A673 (cell line): ENCODE measurements around the gene SYT8. TPM values are rescaled to one million over a fixed set of nuclear protein-coding genes. Genes with fewer than 3 reads are reported as not detected.

ENCODE experiments used
- BruUV-seq: library from RNA; stranded (reverse); fragments of 400-500 nt; replicated peaks from 2 replicates; lab custom pipeline; 2021; lab: Mats Ljungman, UMichigan
- CTCF ChIA-PET: fragments of 300-600 bp; sonication (Branson Sonifier 250); formaldehyde crosslinking; loops from one replicate; lab custom pipeline; 2022; ENCODE audit warnings: antibody characterized with exemption; lab: Charles Lee
- POLR2A ChIA-PET: fragments of 300-600 bp; sonication (Branson Sonifier 250); formaldehyde crosslinking; loops from one replicate; lab custom pipeline; 2022; ENCODE audit warnings: antibody characterized with exemption; ENCODE audit not compliant: low non-redundant PET; lab: Charles Lee
- DNase-seq: peaks from one replicate; pipeline ENCODE4 v3.0.0-alpha.2; 2015; ENCODE audit warnings: low spot score
- H3K27ac ChIP-seq: fragments of 200-600 bp; sonication (generic); 2 replicates; pipeline ENCODE4 v1.5.1; 2016; ENCODE audit warnings: mixed run types, low read depth, mild to moderate bottlenecking, mixed read lengths, antibody characterized with exemption, low read length; ENCODE audit not compliant: poor library complexity, severe bottlenecking
- H3K27me3 ChIP-seq: fragments of 200-600 bp; sonication (generic); replicated peaks from 2 replicates; pipeline ENCODE4 v1.6.1; 2017; ENCODE audit warnings: mixed run types, low read depth, mild to moderate bottlenecking, mixed read lengths, antibody characterized with exemption, low read length; ENCODE audit not compliant: insufficient read depth, poor library complexity
- H3K36me3 ChIP-seq: fragments of 200-600 bp; sonication (generic); 2 replicates; pipeline ENCODE4 v1.6.1; 2016; ENCODE audit warnings: mixed run types, mild to moderate bottlenecking, mixed read lengths, antibody characterized with exemption, low read length; ENCODE audit not compliant: insufficient read depth, poor library complexity, severe bottlenecking
- H3K4me1 ChIP-seq: fragments of 200-600 bp; sonication (generic); 2 replicates; pipeline ENCODE4 v1.6.1; 2017; ENCODE audit warnings: mixed run types, mild to moderate bottlenecking, mixed read lengths, antibody characterized with exemption, low read length; ENCODE audit not compliant: insufficient read depth, poor library complexity, severe bottlenecking
- H3K4me3 ChIP-seq: fragments of 200-600 bp; sonication (generic); 2 replicates; pipeline ENCODE4 v1.5.1; 2016; ENCODE audit warnings: low read depth, mixed run types, mild to moderate bottlenecking, mixed read lengths, low read length; ENCODE audit not compliant: poor library complexity, severe bottlenecking
- H3K9me3 ChIP-seq: fragments of 200-600 bp; sonication (generic); 2 replicates; pipeline ENCODE4 v1.6.1; 2016; ENCODE audit warnings: mixed run types, low read depth, mild to moderate bottlenecking, mixed read lengths, antibody characterized with exemption, low read length; ENCODE audit not compliant: poor library complexity, severe bottlenecking
- CTCF ChIP-seq: fragments of 300-800, 200-600 bp; sonication (generic); conservative IDR thresholded peaks from 2 replicates; pipeline ENCODE4 v1.5.1; 2017; ENCODE audit warnings: low read depth, mild to moderate bottlenecking, antibody characterized with exemption, low read length, moderate library complexity, mixed read lengths
- EZH2 ChIP-seq: fragments of 200-600 bp; sonication (generic); IDR thresholded peaks from 2 replicates; pipeline ENCODE4 v1.6.1; 2017; ENCODE audit warnings: borderline replicate concordance, low read depth, mild to moderate bottlenecking, mixed read lengths, antibody characterized with exemption, low read length; ENCODE audit not compliant: poor library complexity, severe bottlenecking
- intact Hi-C: fragments of 100-400 bp; cut with micrococcal nuclease; formaldehyde crosslinking; loops from one replicate; pipeline ENCODE4 v1.10.0; 2022; ENCODE audit not compliant: unreplicated experiment
- total RNA-seq: library from RNA; stranded (reverse); gene quantifications from 2 replicates; pipeline ENCODE4 v1.2.3, GENCODE V29; 2021

The SYT8 gene
- total RNA-seq, 1 experiment from 2014 or later, result not detected

- H3K4me1 ChIP-seq, result no peaks in the 10 kb centered on the region
- no peak overlapping the region for H3K27ac ChIP-seq
- intact Hi-C loops, result no loop called here
- BruUV-seq, result no TSS peak
- H3K27me3 ChIP-seq, result peaks cover 12% of the 10 kb centered on the region
- no peak overlapping the region for H3K4me3 ChIP-seq
- no peak for TF ChIP-seq EZH2
- no peak for TF ChIP-seq CTCF
- H3K36me3 ChIP-seq, result no peaks in the 10 kb centered on the region
- ChIA-PET CTCF (no interaction called here), POLR2A (no interaction called here)
- no peaks in the 10 kb centered on the region for H3K9me3 ChIP-seq
- DNase-seq, result no peak
Measured at GRCh38 chr11:1825039-1825740, 9.6 kb upstream of the SYT8 start.

- BruUV-seq, result no TSS peak
- intact Hi-C loops, result no loop called here
- H3K27me3 ChIP-seq, result peaks cover 19% of the 10 kb centered on the region
- H3K4me1 ChIP-seq, result no peaks in the 10 kb centered on the region
- no peaks in the 10 kb centered on the region for H3K9me3 ChIP-seq
- no peak overlapping the region for H3K27ac ChIP-seq
- TF ChIP-seq EZH2, result no peak
- TF ChIP-seq CTCF, result no peak
- H3K4me3 ChIP-seq, result no peak overlapping the region
- ChIA-PET POLR2A (no interaction called here), CTCF (no interaction called here)
- DNase-seq, result no peak
- no peaks in the 10 kb centered on the region for H3K36me3 ChIP-seq
Measured at GRCh38 chr11:1825785-1826451, 8.9 kb upstream of the SYT8 start.

- Histone ChIP-seq H3K4me3 (no peak overlapping the region), H3K4me1 (no peaks in the 10 kb centered on the region), H3K36me3 (no peaks in the 10 kb centered on the region), H3K27ac (no peak overlapping the region), H3K9me3 (no peaks in the 10 kb centered on the region), H3K27me3 (peaks cover 20% of the 10 kb centered on the region)
- BruUV-seq, result no TSS peak
- CTCF ChIA-PET, result no interaction called here
- TF ChIP-seq EZH2, result no peak
- TF ChIP-seq CTCF, result no peak
- POLR2A ChIA-PET, result no interaction called here
- intact Hi-C loops, result no loop called here
- DNase-seq, result no peak
Measured at GRCh38 chr11:1826552-1827094, 8.2 kb upstream of the SYT8 start.
